ENCODE measurements around the gene ANKS1A. TPM values are rescaled to one million over a fixed set of nuclear protein-coding genes. Genes with fewer than 3 reads are reported as not detected.

ANKS1A gene
- polyA plus RNA-seq, 1 experiment, result 5.1 TPM

DNA sequence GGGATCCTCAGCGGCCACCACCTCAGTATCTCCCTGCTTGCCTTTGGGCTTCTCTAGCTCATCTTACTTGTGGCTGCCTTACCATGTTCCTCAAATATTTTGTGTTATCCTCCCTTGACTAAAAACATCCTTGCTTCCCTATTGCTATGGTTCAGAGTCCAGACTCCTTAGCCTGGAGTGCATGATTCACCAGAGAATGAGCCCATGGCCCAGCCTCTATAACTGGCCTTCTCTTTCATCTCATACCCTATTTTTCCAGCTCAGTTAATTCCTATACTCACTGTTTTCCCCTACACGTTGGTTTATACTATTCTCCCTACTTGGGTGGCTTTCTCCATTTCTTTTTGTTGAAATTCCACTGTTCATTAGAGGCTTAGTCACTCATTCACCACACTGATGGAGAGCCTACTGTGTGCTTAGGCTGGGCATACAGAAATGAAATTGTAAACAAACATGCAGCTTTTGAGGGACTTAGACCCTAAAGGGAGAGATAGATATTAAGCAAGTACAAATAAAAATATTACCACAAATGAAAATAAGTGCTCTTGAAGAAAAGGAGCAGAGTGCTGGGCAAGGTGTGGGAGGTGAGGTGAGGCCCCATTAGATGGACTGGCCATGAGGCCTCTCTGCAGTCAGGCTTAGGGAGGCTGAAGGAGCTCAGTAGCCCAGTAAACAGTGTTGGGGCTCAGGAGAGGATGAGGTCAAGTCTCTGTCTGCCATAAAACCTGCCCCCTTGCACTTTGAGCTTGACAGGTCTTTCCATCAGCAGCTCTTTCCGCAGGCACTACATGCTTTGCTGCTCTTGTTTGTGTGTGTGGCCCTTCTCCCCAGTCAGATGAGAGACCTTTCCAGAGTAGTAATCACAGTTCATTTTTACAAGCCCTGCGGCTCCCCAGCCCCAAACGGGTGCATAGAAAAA is 142.8 kb downstream of the ANKS1A start:
- Histone ChIP-seq H3K27ac (ENCODE audit: low read depth, low read length) (no peak overlapping the region), H3K4me3 (ENCODE audit: low read depth, low read length) (no peak overlapping the region), H3K27me3 (ENCODE audit: control insufficient read depth, insufficient read depth, low read length) (no peaks in the 10 kb centered on the region), H3K9me3 (ENCODE audit: control insufficient read depth, insufficient read depth, low read length) (no peaks in the 10 kb centered on the region)
- ChIA-PET POLR2A (no interaction called here), CTCF (interaction anchor here (0.8 to 1.7 kb wide), 3 partner anchors 45 to 209 kb away, joined by 4 read pairs; no protein-coding TSS in a partner anchor)
- DNase-seq (ENCODE audit: low read depth, low spot score), result no peak
- TF ChIP-seq, protein P1, sequence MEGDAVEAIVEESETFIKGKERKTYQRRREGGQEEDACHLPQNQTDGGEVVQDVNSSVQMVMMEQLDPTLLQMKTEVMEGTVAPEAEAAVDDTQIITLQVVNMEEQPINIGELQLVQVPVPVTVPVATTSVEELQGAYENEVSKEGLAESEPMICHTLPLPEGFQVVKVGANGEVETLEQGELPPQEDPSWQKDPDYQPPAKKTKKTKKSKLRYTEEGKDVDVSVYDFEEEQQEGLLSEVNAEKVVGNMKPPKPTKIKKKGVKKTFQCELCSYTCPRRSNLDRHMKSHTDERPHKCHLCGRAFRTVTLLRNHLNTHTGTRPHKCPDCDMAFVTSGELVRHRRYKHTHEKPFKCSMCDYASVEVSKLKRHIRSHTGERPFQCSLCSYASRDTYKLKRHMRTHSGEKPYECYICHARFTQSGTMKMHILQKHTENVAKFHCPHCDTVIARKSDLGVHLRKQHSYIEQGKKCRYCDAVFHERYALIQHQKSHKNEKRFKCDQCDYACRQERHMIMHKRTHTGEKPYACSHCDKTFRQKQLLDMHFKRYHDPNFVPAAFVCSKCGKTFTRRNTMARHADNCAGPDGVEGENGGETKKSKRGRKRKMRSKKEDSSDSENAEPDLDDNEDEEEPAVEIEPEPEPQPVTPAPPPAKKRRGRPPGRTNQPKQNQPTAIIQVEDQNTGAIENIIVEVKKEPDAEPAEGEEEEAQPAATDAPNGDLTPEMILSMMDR (IDR thresholded peaks at IDR 0.05; ENCODE audit: low read depth, low read length), result no peak

DNA sequence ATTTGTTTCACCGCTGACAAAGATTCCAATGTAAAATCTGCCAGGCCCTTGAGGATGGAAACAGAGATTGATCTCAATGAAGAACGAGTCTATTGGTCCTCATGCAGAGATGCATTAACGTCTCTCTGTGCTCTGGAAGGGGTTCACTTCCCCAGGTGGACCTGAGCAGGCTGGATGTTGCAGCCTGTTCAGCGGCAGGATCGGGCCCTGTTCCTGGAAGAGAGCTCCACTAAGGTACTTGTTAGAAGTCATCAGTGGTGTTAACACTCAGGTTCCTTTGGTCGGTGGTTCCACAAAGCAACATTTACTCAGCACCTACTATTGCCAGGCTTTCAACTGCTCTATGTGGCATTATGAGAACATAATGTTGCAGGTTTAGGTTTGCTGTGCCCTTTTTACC is 144.6 kb downstream of the ANKS1A start:
- POLR2A ChIA-PET, result no interaction called here
- no peak overlapping the region for H3K4me3 ChIP-seq (ENCODE audit: low read depth, low read length)
- CTCF ChIA-PET, result interaction anchor here (2.2 kb wide), 1 partner anchor 16 kb away, joined by 7 read pairs; no protein-coding TSS in a partner anchor

DNA sequence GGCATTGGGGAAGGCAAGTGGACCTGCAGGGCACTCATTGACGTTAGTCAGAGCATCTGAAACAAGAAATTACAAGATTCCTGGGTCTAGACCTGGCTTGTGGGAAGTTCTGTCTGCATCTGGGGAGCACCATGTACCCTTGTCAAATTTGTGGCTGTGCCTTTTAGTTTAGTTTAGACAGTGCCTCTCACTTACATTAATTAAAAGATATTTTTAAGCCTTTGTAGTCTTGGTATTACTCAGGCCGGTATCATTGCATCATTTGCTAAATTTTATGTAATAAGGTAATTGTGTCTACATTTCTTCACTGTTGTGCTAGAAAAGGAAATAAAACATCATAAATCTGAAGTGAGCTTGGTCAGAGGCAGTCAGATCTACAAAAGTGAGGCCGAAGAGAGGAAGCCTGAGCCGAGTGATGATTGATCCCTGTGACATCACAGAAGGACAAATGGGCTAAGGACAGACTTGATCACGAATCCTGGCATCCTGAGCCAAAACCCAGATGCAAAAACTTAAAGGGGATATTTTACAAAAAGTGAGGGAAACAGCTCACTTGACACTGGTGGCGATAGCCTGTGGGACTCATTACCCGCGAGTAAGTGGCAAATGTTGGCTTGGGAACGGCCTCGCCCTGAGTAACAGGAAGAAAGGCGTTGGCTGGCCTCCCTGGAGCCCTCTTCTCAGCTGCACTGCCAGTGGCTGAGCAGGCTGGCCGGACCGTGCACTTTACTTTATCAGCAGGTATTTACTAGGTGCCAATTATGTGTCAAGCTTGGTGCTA is 145.5 kb downstream of the ANKS1A start:
- CTCF ChIA-PET, result interaction anchor here (1.0 to 2.2 kb wide), 2 partner anchors 8 to 15 kb away, joined by 3 to 7 read pairs; no protein-coding TSS in a partner anchor
- Histone ChIP-seq H3K27me3 (ENCODE audit: control insufficient read depth, insufficient read depth, low read length) (no peaks in the 10 kb centered on the region), H3K27ac (ENCODE audit: low read depth, low read length) (no peak overlapping the region), H3K9me3 (ENCODE audit: control insufficient read depth, insufficient read depth, low read length) (no peaks in the 10 kb centered on the region), H3K4me3 (ENCODE audit: low read depth, low read length) (no peak overlapping the region)
- POLR2A ChIA-PET, result interaction anchor here (1.0 kb wide), 1 partner anchor 10 kb away, joined by 3 read pairs; no protein-coding TSS in a partner anchor
- TF ChIP-seq, protein P1 (IDR thresholded peaks at IDR 0.05; ENCODE audit: low read depth, low read length), result no peak
- no peak for DNase-seq (ENCODE audit: low read depth, low spot score)

More for the DNA sequence above, 144.6 kb downstream of the ANKS1A start:
- H3K27ac ChIP-seq (ENCODE audit: low read depth, low read length), result no peak overlapping the region
- H3K9me3 ChIP-seq (ENCODE audit: control insufficient read depth, insufficient read depth, low read length), result no peaks in the 10 kb centered on the region
- H3K27me3 ChIP-seq (ENCODE audit: control insufficient read depth, insufficient read depth, low read length), result no peaks in the 10 kb centered on the region
- no peak for DNase-seq (ENCODE audit: low read depth, low spot score)
- TF ChIP-seq, protein P1 (IDR thresholded peaks at IDR 0.05; ENCODE audit: low read depth, low read length), result no peak

DNA sequence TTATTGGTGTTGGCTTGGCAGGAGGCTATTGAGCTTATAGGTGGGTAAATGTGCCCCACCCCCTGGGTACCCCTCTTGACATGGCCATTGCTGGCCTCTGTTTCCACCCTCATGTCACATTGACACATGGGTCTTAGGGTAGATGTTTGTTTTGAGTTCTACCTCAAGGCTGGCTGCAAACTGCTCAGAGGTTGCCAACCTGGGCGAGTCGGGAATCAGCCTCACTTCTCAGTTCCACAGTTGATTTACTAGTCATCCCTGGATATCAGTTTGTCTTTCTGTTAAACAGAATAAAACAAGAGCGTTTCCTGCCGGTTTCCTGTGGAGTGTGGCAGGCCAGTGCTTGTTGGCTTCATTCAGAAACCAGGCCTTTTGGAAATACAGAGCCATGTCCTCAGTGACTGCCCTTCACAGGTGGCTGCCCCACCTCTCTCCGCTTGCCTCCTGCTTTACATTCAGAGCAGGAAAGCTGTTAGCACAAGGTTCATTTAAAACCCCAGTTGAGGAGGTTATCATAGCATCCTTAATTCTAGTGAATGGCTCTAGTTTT is 146.5 kb downstream of the ANKS1A start:
- ChIA-PET CTCF (interaction anchor here (1.0 kb wide), 1 partner anchor 9 kb away, joined by 3 read pairs; no protein-coding TSS in a partner anchor), POLR2A (no interaction called here)
- Histone ChIP-seq H3K27me3 (ENCODE audit: control insufficient read depth, insufficient read depth, low read length) (no peaks in the 10 kb centered on the region), H3K27ac (ENCODE audit: low read depth, low read length) (no peak overlapping the region), H3K9me3 (ENCODE audit: control insufficient read depth, insufficient read depth, low read length) (no peaks in the 10 kb centered on the region), H3K4me3 (ENCODE audit: low read depth, low read length) (no peak overlapping the region)
- TF ChIP-seq, protein P1 (IDR thresholded peaks at IDR 0.05; ENCODE audit: low read depth, low read length), result no peak
- no peak for DNase-seq (ENCODE audit: low read depth, low spot score)

Measured in AG04450 (cell line).